H1 (cell line): ENCODE results near the gene BCL3. TPM values are rescaled to one million over a fixed set of nuclear protein-coding genes. Genes with fewer than 3 reads are reported as not detected.

Experiments
- CTCF ChIA-PET: fragments of 300-600 bp; sonication (Branson Sonifier 250); formaldehyde crosslinking; loops from one replicate; lab custom pipeline; 2021; ENCODE audit not compliant: partially characterized antibody; lab: Charles Lee
- POLR2A ChIA-PET: fragments of 300-600 bp; sonication (Branson Sonifier 250); formaldehyde crosslinking; loops from one replicate; lab custom pipeline; 2021; ENCODE audit warnings: inconsistent platforms; ENCODE audit not compliant: partially characterized antibody; lab: Charles Lee
- DNase-seq, 2 experiments: peaks; one replicate each; pipeline versions ENCODE4 v3.0.0 to v3.0.0-alpha.2; 2010 to 2022; ENCODE audit warnings: low spot score in 2 of 2, low read depth in 1 of 2, mixed read lengths in 1 of 2
- FAIRE-seq: peaks from 2 replicates; lab custom pipeline; 2011; peaks lifted over from hg19 to GRCh38; lab: Jason Lieb, UNC
- H2AFZ ChIP-seq: 2 replicates; pipeline ENCODE4 v1.8.1; 2012; ENCODE audit warnings: low read length, inconsistent platforms
- H2AK5ac ChIP-seq: 2 replicates; pipeline ENCODE4 v1.6.1; 2013; ENCODE audit warnings: low read depth, low read length
- H2BK120ac ChIP-seq: replicated peaks from 2 replicates; pipeline ENCODE3; 2013; ENCODE audit warnings: low read depth, low read length, inconsistent platforms
- H2BK12ac ChIP-seq: 2 replicates; pipeline ENCODE4 v1.6.1; 2013; ENCODE audit warnings: low read depth, low read length
- H2BK15ac ChIP-seq: 2 replicates; pipeline ENCODE4 v1.6.1; 2013; ENCODE audit warnings: low read length
- H2BK20ac ChIP-seq: 2 replicates; pipeline ENCODE4 v1.6.1; 2013; ENCODE audit warnings: low read length
- H2BK5ac ChIP-seq: 2 replicates; pipeline ENCODE4 v1.6.1; 2013; ENCODE audit warnings: low read depth, low read length
- H3K14ac ChIP-seq: 2 replicates; pipeline ENCODE4 v1.6.1; 2013; ENCODE audit warnings: inconsistent platforms; ENCODE audit not compliant: insufficient read length
- H3K18ac ChIP-seq: 2 replicates; pipeline ENCODE4 v1.6.1; 2013; ENCODE audit warnings: low read length; ENCODE audit errors: extremely low read depth
- H3K23ac ChIP-seq: 2 replicates; pipeline ENCODE4 v1.6.1; 2013; ENCODE audit warnings: inconsistent platforms; ENCODE audit not compliant: insufficient read length
- H3K23me2 ChIP-seq: 2 replicates; pipeline ENCODE4 v1.6.1; 2013; ENCODE audit warnings: low read depth, low read length
- H3K27ac ChIP-seq: 2 replicates; pipeline ENCODE4 v1.6.1; 2011; ENCODE audit warnings: low read depth, low read length, inconsistent platforms
- H3K27me3 ChIP-seq, 4 experiments: replicated peaks in 1 of 4; 1 replicate in 1 of 4; 2 replicates in 3 of 4; pipeline versions ENCODE4 v1.6.1 to v1.8.1; 2011 to 2013; ENCODE audit warnings: low read length in 3 of 4, mild to moderate bottlenecking in 3 of 4, inconsistent platforms in 2 of 4, mixed read lengths in 2 of 4, moderate library complexity in 1 of 4; ENCODE audit not compliant: control insufficient read depth in 3 of 4, insufficient read depth in 3 of 4; ENCODE audit errors: extremely low read depth in 1 of 4
- H3K36me3 ChIP-seq, 4 experiments: 2 replicates each; pipeline versions ENCODE4 v1.6.1 to v1.8.1; 2011 to 2013; ENCODE audit warnings: mild to moderate bottlenecking in 4 of 4, low read length in 3 of 4, moderate library complexity in 2 of 4, control low read depth in 1 of 4, inconsistent platforms in 1 of 4; ENCODE audit not compliant: insufficient read depth in 4 of 4, control insufficient read depth in 2 of 4
- H3K4ac ChIP-seq: replicated peaks from 2 replicates; pipeline ENCODE3; 2013; ENCODE audit warnings: low read length, low read depth, mixed read lengths, inconsistent platforms; ENCODE audit not compliant: insufficient read length
- H3K4me1 ChIP-seq, 4 experiments: replicated peaks in 1 of 4; 1 replicate in 1 of 4; 2 replicates in 3 of 4; pipeline versions ENCODE4 v1.6.1 to v1.8.1; 2011 to 2013; ENCODE audit warnings: low read length in 3 of 4, inconsistent platforms in 2 of 4, mixed read lengths in 1 of 4; ENCODE audit not compliant: insufficient read depth in 4 of 4, control insufficient read depth in 3 of 4
- H3K4me2 ChIP-seq, 2 experiments: 2 replicates each; pipeline versions ENCODE4 v1.6.1 to v1.8.1; 2011 to 2013; ENCODE audit warnings: low read depth in 2 of 2, low read length in 2 of 2, control low read depth in 1 of 2, inconsistent platforms in 1 of 2, mild to moderate bottlenecking in 1 of 2; ENCODE audit not compliant: insufficient read depth in 1 of 2
- H3K4me3 ChIP-seq, 4 experiments: fragments of 200-600, 300-600 bp in 1 of 4; sonication (generic), shearing (Covaris generic), sonication (Bioruptor Twin) in 1 of 4; 2 replicates each; pipeline versions ENCODE4 v1.5.1 to v1.8.1; 2011 to 2016; ENCODE audit warnings: low read length in 4 of 4, low read depth in 3 of 4, control low read depth in 2 of 4, inconsistent platforms in 2 of 4, mild to moderate bottlenecking in 2 of 4, mixed read lengths in 1 of 4, moderate library complexity in 1 of 4; ENCODE audit not compliant: insufficient read depth in 2 of 4; ENCODE audit errors: extremely low read depth in 1 of 4
- H3K56ac ChIP-seq: replicated peaks from 2 replicates; pipeline ENCODE3; 2013; ENCODE audit warnings: low read depth, mild to moderate bottlenecking, mixed read lengths, low read length, inconsistent platforms; ENCODE audit not compliant: insufficient read length
- H3K79me1 ChIP-seq: 2 replicates; pipeline ENCODE4 v1.6.1; 2013; ENCODE audit warnings: low read depth, low read length, control low read depth
- H3K79me2 ChIP-seq, 2 experiments: 2 replicates each; pipeline versions ENCODE4 v1.6.1 to v1.8.1; 2012 to 2013; ENCODE audit warnings: low read length in 2 of 2, mild to moderate bottlenecking in 2 of 2, inconsistent platforms in 1 of 2; ENCODE audit not compliant: insufficient read depth in 2 of 2, control insufficient read depth in 1 of 2
- H3K9ac ChIP-seq, 4 experiments: replicated peaks in 1 of 4; 1 replicate in 1 of 4; 2 replicates in 3 of 4; pipeline versions ENCODE4 v1.6.1 to v1.8.1; 2011 to 2013; ENCODE audit warnings: low read depth in 3 of 4, low read length in 3 of 4, control low read depth in 2 of 4, mild to moderate bottlenecking in 2 of 4, moderate library complexity in 2 of 4, inconsistent platforms in 1 of 4; ENCODE audit errors: extremely low read depth in 1 of 4
- H3K9me3 ChIP-seq, 2 experiments: 2 replicates each; pipeline versions ENCODE4 v1.6.1 to v1.8.1; 2012 to 2013; ENCODE audit warnings: mild to moderate bottlenecking in 2 of 2, moderate library complexity in 2 of 2, control low read depth in 1 of 2, inconsistent platforms in 1 of 2, low read depth in 1 of 2, low read length in 1 of 2, mixed read lengths in 1 of 2; ENCODE audit not compliant: insufficient read depth in 2 of 2
- H4K20me1 ChIP-seq, 2 experiments: replicated peaks in 1 of 2; 2 replicates each; pipeline versions ENCODE3 to v1.8.1; 2011 to 2013; ENCODE audit warnings: inconsistent platforms in 2 of 2, low read length in 2 of 2, mild to moderate bottlenecking in 1 of 2; ENCODE audit not compliant: insufficient read depth in 2 of 2, control insufficient read depth in 1 of 2
- H4K5ac ChIP-seq: 2 replicates; pipeline ENCODE4 v1.6.1; 2013; ENCODE audit warnings: low read length, low read depth, mixed read lengths, inconsistent platforms; ENCODE audit not compliant: insufficient read length
- H4K8ac ChIP-seq: 2 replicates; pipeline ENCODE4 v1.8.0; 2013; ENCODE audit warnings: mild to moderate bottlenecking, moderate library complexity, low read length, inconsistent platforms; ENCODE audit not compliant: insufficient read depth; ENCODE audit errors: extremely low read depth
- H4K91ac ChIP-seq: replicated peaks from 2 replicates; pipeline ENCODE3; 2013; ENCODE audit warnings: low read length, mixed read lengths, inconsistent platforms; ENCODE audit not compliant: insufficient read length
- HDAC6 ChIP-seq: IDR thresholded peaks from one replicate; pipeline ENCODE4 v1.7.1; 2012; ENCODE audit warnings: low read depth, mild to moderate bottlenecking, inconsistent platforms, low read length, moderate library complexity
- SAP30 ChIP-seq: fragments of 300-600 bp; sonication (generic); IDR thresholded peaks from 2 replicates; pipeline ENCODE4 v1.7.1; 2012; ENCODE audit warnings: low read length, moderate library complexity, mild to moderate bottlenecking, inconsistent platforms; ENCODE audit not compliant: insufficient read depth, insufficient replicate concordance
- WGBS, 2 experiments: shearing (Covaris generic) in 1 of 2; methylation state at CpG; one replicate each; pipeline versions ENCODE4 v1.1.6 to v1.1.7; 2013 to 2015; ENCODE audit warnings: low lambda C conversion rate in 2 of 2, mixed read lengths in 2 of 2, inconsistent platforms in 1 of 2, low coverage in 1 of 2, missing lambda C conversion rate in 1 of 2; ENCODE audit not compliant: insufficient replicate concordance in 2 of 2, insufficient coverage in 1 of 2, insufficient read length in 1 of 2; ENCODE audit errors: extremely low coverage in 1 of 2, missing lambda C conversion rate in 1 of 2; 5-methylcytosine and 5-hydroxymethylcytosine counted together
- polyA plus RNA-seq, 7 experiments: library from polyadenylated mRNA; depleted of rRNA in 3 of 7; stranded (reverse) in 5 of 7; unstranded in 2 of 7; fragments of >200 nt in 5 of 7; fragments of 200-250 nt in 2 of 7; gene quantifications; 1 replicate in 5 of 7; 2 replicates in 1 of 7; 4 replicates in 1 of 7; pipeline versions ENCODE4 v1.2.1 to v1.2.3, GENCODE V29; 2011 to 2013; ENCODE audit warnings: missing spikeins in 2 of 7, mixed read lengths in 2 of 7
- total RNA-seq: library from RNA; stranded (reverse); fragmentation: NEBNext Ultra II Directional; extraction: Animal tissue kit (Norgen Biotek cat#: 25700); gene quantifications from 2 replicates; pipeline ENCODE4 v1.2.1, GENCODE V29; 2021

Gene BCL3
- total and polyA plus RNA-seq, 2 of the 8 experiments (the other 6 are each of a cell fraction or from before 2014, with no cell fraction given): 0.88 to 2.4 TPM

DNA sequence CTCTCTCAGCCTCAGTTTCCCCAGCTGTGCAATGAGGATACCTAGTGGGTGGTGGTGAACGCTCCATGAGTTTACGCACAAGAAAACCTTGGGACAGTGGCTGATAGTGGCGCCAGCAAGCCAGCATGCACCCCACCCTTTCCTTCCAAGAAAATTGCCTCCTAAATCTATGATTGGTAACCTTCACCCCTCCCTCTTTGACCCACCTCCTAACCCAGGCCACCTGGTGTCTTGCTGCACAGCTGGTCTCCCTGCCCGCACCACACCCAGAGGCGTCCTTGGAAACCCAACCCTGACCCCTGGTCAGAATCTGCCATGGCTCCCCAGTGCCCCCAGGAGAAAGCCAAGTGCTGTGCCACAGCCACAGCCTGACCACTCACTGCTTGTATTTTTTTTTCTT lies 22.8 kb upstream of the BCL3 start:
- no peak overlapping the region for H4K91ac ChIP-seq
- H2BK5ac ChIP-seq: no peak overlapping the region
- no peak for TF ChIP-seq SAP30
- no peak for TF ChIP-seq HDAC6
- H2BK20ac ChIP-seq: no peak overlapping the region; the same call in 1 of the 2 replicates
- peak overlapping the region; percentile 68; the same call in 1 of the 2 replicates for H2BK12ac ChIP-seq
- peak overlapping the region; percentile 34; the same call in 1 of the 2 replicates for H2AFZ ChIP-seq
- no peaks in the 10 kb centered on the region for H3K79me2 ChIP-seq
- no peaks in the 10 kb centered on the region; a peak in 1 of 7 replicates for H3K27me3 ChIP-seq
- H2BK120ac ChIP-seq: no peak overlapping the region
- no peak overlapping the region for H2BK15ac ChIP-seq
- 88% methylated on average over 5 of the region's 5 CpGs; no CpG with 5 or more reads in 1 of the 2 experiments for WGBS, 2 experiments
- no peak overlapping the region for H2AK5ac ChIP-seq
- H3K27ac ChIP-seq: no peak overlapping the region
- H3K79me1 ChIP-seq: no peaks in the 10 kb centered on the region
- no peaks in the 10 kb centered on the region for H3K4me1 ChIP-seq
- no peak overlapping the region; the same call in 1 of the 2 replicates for H3K18ac ChIP-seq
- peak overlapping the region; percentile 35; the same call in 1 of the 2 replicates for H4K8ac ChIP-seq
- no peak overlapping the region for H3K9ac ChIP-seq
- no peaks in the 10 kb centered on the region for H3K9me3 ChIP-seq
- ChIA-PET POLR2A (interaction anchor here (0.8 to 1.7 kb wide), 2 partner anchors 36 to 49 kb away, joined by 3 read pairs; no protein-coding TSS in a partner anchor), CTCF (interaction anchor here (0.7 to 20.6 kb wide), 12 partner anchors 10 to 120 kb away, joined by 3 to 468 read pairs (median 15); partner anchors contain the start of gene NECTIN2)
- DNase-seq (no peak), FAIRE-seq (no peak)
- H3K23ac ChIP-seq: no peak overlapping the region
- H3K4me2 ChIP-seq: no peak overlapping the region
- no peaks in the 10 kb centered on the region for H3K36me3 ChIP-seq
- H3K4ac ChIP-seq: no peak overlapping the region
- no peaks in the 10 kb centered on the region for H4K20me1 ChIP-seq
- no peak overlapping the region for H3K56ac ChIP-seq
- no peaks in the 10 kb centered on the region for H3K23me2 ChIP-seq
- H3K4me3 ChIP-seq: no peak overlapping the region
- no peak overlapping the region for H4K5ac ChIP-seq
- H3K14ac ChIP-seq: no peak overlapping the region
